Natural killer cell (primary cell): Measurements from ENCODE around the gene GLYR1. TPM values are rescaled to one million over a fixed set of nuclear protein-coding genes. Genes with fewer than 3 reads are reported as not detected.

Experiments used
- ATAC-seq, 3 donors: fragments of 150-1000 bp in 2 of 3; fragments of 200-7000 bp in 1 of 3; cut with Tn5 transposase; 1 replicate in 1 of 3; 2 replicates in 2 of 3; pipeline ENCODE4 v1.10.0; 2021; ENCODE audit warnings: mild to moderate bottlenecking in 2 of 3, moderate library complexity in 2 of 3
- DNase-seq, 2 donors: peaks; one replicate each; pipeline versions ENCODE4 v3.0.0 to v3.0.0-alpha.2; 2013 to 2021; ENCODE audit warnings: mixed read lengths in 1 of 2
- H3K27ac ChIP-seq: one replicate; pipeline ENCODE4 v1.5.1; 2013; ENCODE audit warnings: mild to moderate bottlenecking, low read length
- H3K27me3 ChIP-seq: one replicate; pipeline ENCODE4 v1.6.1; 2013; ENCODE audit warnings: low read length; ENCODE audit not compliant: control insufficient read depth, insufficient read depth
- H3K36me3 ChIP-seq: one replicate; pipeline ENCODE4 v1.6.1; 2013; ENCODE audit warnings: low read length; ENCODE audit not compliant: control insufficient read depth, insufficient read depth
- H3K4me1 ChIP-seq: one replicate; pipeline ENCODE4 v1.6.1; 2013; ENCODE audit warnings: low read length; ENCODE audit not compliant: control insufficient read depth, insufficient read depth
- H3K4me3 ChIP-seq: one replicate; pipeline ENCODE4 v1.5.1; 2013; ENCODE audit warnings: low read length
- H3K9me3 ChIP-seq: one replicate; pipeline ENCODE4 v1.6.1; 2013; ENCODE audit warnings: low read length; ENCODE audit not compliant: control insufficient read depth, insufficient read depth
- H3K27ac Mint-ChIP-seq, 2 donors: one replicate each; pipeline ENCODE4 v1.8.0; 2022; ENCODE audit warnings: mild to moderate bottlenecking in 2 of 2, mixed read lengths in 2 of 2, moderate library complexity in 1 of 2
- H3K27me3 Mint-ChIP-seq, 2 donors: one replicate each; pipeline ENCODE4 v1.8.0; 2022; ENCODE audit warnings: low read depth in 2 of 2, mixed read lengths in 2 of 2
- H3K36me3 Mint-ChIP-seq: one replicate; pipeline ENCODE4 v1.8.0; 2022; ENCODE audit warnings: mixed read lengths
- H3K4me1 Mint-ChIP-seq, 2 donors: one replicate each; pipeline ENCODE4 v1.8.0; 2022; ENCODE audit warnings: mixed read lengths in 2 of 2
- H3K4me3 Mint-ChIP-seq: one replicate; pipeline ENCODE4 v1.8.0; 2022; ENCODE audit warnings: mild to moderate bottlenecking, moderate library complexity, mixed read lengths
- H3K9me3 Mint-ChIP-seq, 2 donors: one replicate each; pipeline ENCODE4 v1.8.0; 2022; ENCODE audit warnings: mixed read lengths in 2 of 2
- WGBS: methylation state at CpG from one replicate; pipeline ENCODE4 v1.1.7; 2013; ENCODE audit warnings: missing lambda C conversion rate; ENCODE audit not compliant: insufficient coverage; 5-methylcytosine and 5-hydroxymethylcytosine counted together
- intact Hi-C: fragments of 100-400 bp; cut with micrococcal nuclease; formaldehyde crosslinking; loops from one replicate; pipeline ENCODE4 v1.14.2; 2022
- total RNA-seq, 4 donors: library from RNA; stranded (reverse); fragments of 120-200 nt in 1 of 4; gene quantifications; one replicate each; pipeline versions ENCODE4 v1.2.3 to v1.2.4, GENCODE V29; 2013 to 2022
- TF ChIP-seq, protein P1 (sequence below): fragments of 200-600 bp; IDR thresholded peaks from one replicate; pipeline ENCODE4 v1.8.0; 2022; ENCODE audit warnings: antibody characterized with exemption

GLYR1 gene
- total RNA-seq, 3 donors from 2014 or later (not counting 1 experiment from before 2014, with no cell fraction given) = 112 to 129 (median 125) TPM

DNA sequence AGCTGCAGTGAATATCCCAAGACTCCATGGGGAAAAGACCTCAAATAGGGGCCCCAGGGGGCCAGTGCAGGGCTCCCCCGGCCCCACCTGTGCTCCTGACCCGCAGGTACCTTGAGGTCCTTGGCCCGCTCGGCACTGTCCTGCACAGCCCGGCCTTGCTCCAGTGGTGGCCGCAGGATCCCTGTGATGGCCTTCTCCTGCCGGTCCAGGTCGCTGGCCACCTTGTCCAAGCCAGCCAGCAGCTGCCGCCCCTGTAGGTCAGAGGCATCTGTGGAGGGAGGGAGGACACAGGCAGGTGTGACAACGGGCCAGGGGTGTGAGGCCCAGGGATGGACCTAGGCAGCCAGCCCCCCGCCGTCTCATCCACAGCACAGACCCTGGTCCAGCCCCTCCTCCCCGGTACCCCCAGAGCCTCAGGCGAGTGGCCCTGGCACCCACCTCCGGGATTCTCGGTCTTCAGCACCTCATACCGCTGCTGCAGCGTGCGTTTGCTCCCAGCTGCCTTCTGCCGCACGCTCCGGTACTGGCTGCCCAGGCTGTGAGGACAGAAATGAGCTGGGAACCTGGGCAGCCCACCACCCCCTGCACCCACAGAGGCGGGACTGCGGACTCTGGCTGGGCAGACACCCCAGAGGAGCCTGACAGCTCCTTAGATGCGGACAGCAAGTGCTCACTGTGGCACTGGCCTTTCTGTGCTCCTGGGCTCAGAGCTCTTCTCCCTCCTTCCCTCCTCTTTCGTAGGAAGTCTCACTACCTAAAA is 46.2 kb upstream of the GLYR1 start:
- Histone ChIP-seq H3K36me3 (no peaks in the 10 kb centered on the region), H3K4me1 (no peaks in the 10 kb centered on the region), H3K9me3 (no peaks in the 10 kb centered on the region), H3K27ac (no peak overlapping the region), H3K27me3 (no peaks in the 10 kb centered on the region), H3K4me3 (no peak overlapping the region)
- 96% methylated on average over 26 of the region's 26 CpGs for WGBS
- Mint-ChIP-seq H3K4me3 (no peak overlapping the region), H3K36me3 (no peaks in the 10 kb centered on the region), H3K27me3 (no peaks in the 10 kb centered on the region), H3K9me3 (no peaks in the 10 kb centered on the region), H3K4me1 (peaks cover 0 to 6% of the 10 kb centered on the region in 2 donors), H3K27ac (no peak overlapping the region)
- TF ChIP-seq, protein P1, sequence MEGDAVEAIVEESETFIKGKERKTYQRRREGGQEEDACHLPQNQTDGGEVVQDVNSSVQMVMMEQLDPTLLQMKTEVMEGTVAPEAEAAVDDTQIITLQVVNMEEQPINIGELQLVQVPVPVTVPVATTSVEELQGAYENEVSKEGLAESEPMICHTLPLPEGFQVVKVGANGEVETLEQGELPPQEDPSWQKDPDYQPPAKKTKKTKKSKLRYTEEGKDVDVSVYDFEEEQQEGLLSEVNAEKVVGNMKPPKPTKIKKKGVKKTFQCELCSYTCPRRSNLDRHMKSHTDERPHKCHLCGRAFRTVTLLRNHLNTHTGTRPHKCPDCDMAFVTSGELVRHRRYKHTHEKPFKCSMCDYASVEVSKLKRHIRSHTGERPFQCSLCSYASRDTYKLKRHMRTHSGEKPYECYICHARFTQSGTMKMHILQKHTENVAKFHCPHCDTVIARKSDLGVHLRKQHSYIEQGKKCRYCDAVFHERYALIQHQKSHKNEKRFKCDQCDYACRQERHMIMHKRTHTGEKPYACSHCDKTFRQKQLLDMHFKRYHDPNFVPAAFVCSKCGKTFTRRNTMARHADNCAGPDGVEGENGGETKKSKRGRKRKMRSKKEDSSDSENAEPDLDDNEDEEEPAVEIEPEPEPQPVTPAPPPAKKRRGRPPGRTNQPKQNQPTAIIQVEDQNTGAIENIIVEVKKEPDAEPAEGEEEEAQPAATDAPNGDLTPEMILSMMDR = no peak
- DNase-seq (no peak), ATAC-seq (no peak)
- intact Hi-C loops = no loop called here

- no peaks in the 10 kb centered on the region for H3K4me1 ChIP-seq
- WGBS = 63% methylated on average over 23 of the region's 23 CpGs
- intact Hi-C loops = no loop called here
Measured at GRCh38 chr16:4892361-4893102, 45.4 kb upstream of the GLYR1 start.

DNA sequence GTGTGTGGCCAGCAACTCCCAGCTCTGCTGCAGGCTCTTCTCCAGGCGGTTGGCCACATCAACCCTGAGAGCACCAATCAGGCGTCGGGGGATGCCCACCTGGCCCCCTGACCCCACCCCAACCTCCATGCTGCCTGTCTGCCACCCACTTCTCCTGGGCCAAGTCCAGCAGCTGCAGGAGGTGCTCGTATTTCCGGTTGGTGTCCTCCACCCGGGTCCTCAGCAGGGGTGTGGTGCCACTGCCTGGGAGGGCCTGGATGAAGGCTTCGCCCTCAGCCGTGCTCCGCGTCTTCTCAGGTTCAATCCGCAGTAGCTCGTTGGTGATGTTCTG is 44.8 kb upstream of the GLYR1 start:
- Mint-ChIP-seq H3K4me1 (peaks cover 0 to 6% of the 10 kb centered on the region in 2 donors), H3K36me3 (no peaks in the 10 kb centered on the region), H3K27ac (no peak overlapping the region), H3K4me3 (no peak overlapping the region), H3K27me3 (no peaks in the 10 kb centered on the region), H3K9me3 (no peaks in the 10 kb centered on the region)
- 85% methylated on average over 12 of the region's 12 CpGs for WGBS
- DNase-seq (no peak), ATAC-seq (no peak)
- Histone ChIP-seq H3K4me1 (no peaks in the 10 kb centered on the region), H3K27ac (no peak overlapping the region), H3K27me3 (no peaks in the 10 kb centered on the region), H3K9me3 (no peaks in the 10 kb centered on the region), H3K36me3 (peaks cover 2% of the 10 kb centered on the region), H3K4me3 (no peak overlapping the region)
- intact Hi-C loops = no loop called here
- TF ChIP-seq, protein P1 = no peak

More at GRCh38 chr16:4892361-4893102, 45.4 kb upstream of the GLYR1 start:
- Histone ChIP-seq H3K9me3 (no peaks in the 10 kb centered on the region), H3K36me3 (no peaks in the 10 kb centered on the region), H3K4me3 (no peak overlapping the region), H3K27me3 (no peaks in the 10 kb centered on the region), H3K27ac (no peak overlapping the region)
- DNase-seq (no peak), ATAC-seq (peak in 1 of 3 donors; percentile 24)
- TF ChIP-seq, protein P1 = no peak
- no peaks in the 10 kb centered on the region for H3K9me3 Mint-ChIP-seq
- H3K36me3 Mint-ChIP-seq = no peaks in the 10 kb centered on the region
- peaks cover 0 to 6% of the 10 kb centered on the region in 2 donors for H3K4me1 Mint-ChIP-seq
- no peaks in the 10 kb centered on the region for H3K27me3 Mint-ChIP-seq
- no peak overlapping the region for H3K27ac Mint-ChIP-seq
- no peak overlapping the region for H3K4me3 Mint-ChIP-seq
